SK-N-SH (cell line): ENCODE data around the gene OBP2B. TPM values are rescaled to one million over a fixed set of nuclear protein-coding genes. Genes with fewer than 3 reads are reported as not detected.

Experiments used
- CTCF ChIA-PET: fragments of 300-600, 350-600 bp; formaldehyde crosslinking; extraction: SDS; loops from one replicate; lab custom pipeline; 2021; lab: Yijun Ruan, JAX
- POLR2A ChIA-PET: fragments of 350-600 bp; sonication (Branson Sonifier 250); formaldehyde crosslinking; extraction: SDS; loops from one replicate; lab custom pipeline; 2020; ENCODE audit warnings: antibody characterized with exemption, inconsistent platforms; lab: Yijun Ruan, JAX
- DNase-seq: peaks from one replicate; pipeline ENCODE4 v3.0.0; 2012
- H2AFZ ChIP-seq: fragments of 200-600 bp; sonication (generic); 2 replicates; pipeline ENCODE4 v1.8.1; 2016; ENCODE audit warnings: antibody characterized with exemption, mild to moderate bottlenecking, low read depth
- H3F3A ChIP-seq: fragments of 200-600 bp; sonication (generic); replicated peaks from 2 replicates; pipeline ENCODE3; 2016; ENCODE audit warnings: antibody characterized with exemption, mild to moderate bottlenecking; ENCODE audit not compliant: insufficient read depth
- H3K27ac ChIP-seq, 2 experiments: fragments of 200-500 bp in 1 of 2; fragments of 200-600 bp in 1 of 2; sonication (Bioruptor generic) in 1 of 2; sonication (generic), shearing (Covaris generic) in 1 of 2; 2 replicates each; pipeline versions ENCODE4 v1.5.1 to v1.6.1; 2014 to 2016; ENCODE audit warnings: low read depth in 2 of 2, inconsistent platforms in 1 of 2, low read length in 1 of 2, mild to moderate bottlenecking in 1 of 2, mixed read lengths in 1 of 2
- H3K27me3 ChIP-seq: fragments of 200-600 bp; sonication (generic), shearing (Covaris generic); 2 replicates; pipeline ENCODE4 v1.6.1; 2016; ENCODE audit warnings: mixed run types; ENCODE audit not compliant: insufficient read depth
- H3K36me3 ChIP-seq, 2 experiments: fragments of 200-500 bp in 1 of 2; fragments of 200-600 bp in 1 of 2; sonication (Bioruptor generic) in 1 of 2; sonication (generic) in 1 of 2; replicated peaks in 1 of 2; 2 replicates each; pipeline versions ENCODE3 to v1.5.1; 2014 to 2016; ENCODE audit warnings: low read length in 1 of 2, mild to moderate bottlenecking in 1 of 2; ENCODE audit not compliant: insufficient read depth in 2 of 2, control insufficient read depth in 1 of 2
- H3K4me1 ChIP-seq, 2 experiments: fragments of 200-500 bp in 1 of 2; fragments of 200-600 bp in 1 of 2; sonication (Bioruptor generic) in 1 of 2; sonication (generic), shearing (Covaris generic) in 1 of 2; 2 replicates each; pipeline versions ENCODE4 v1.5.1 to v1.6.1; 2014 to 2016; ENCODE audit warnings: low read depth in 1 of 2, low read length in 1 of 2, mixed run types in 1 of 2; ENCODE audit not compliant: insufficient read depth in 2 of 2, control insufficient read depth in 1 of 2
- H3K4me2 ChIP-seq: fragments of 200-600 bp; sonication (generic), shearing (Covaris generic); 2 replicates; pipeline ENCODE4 v1.6.1; 2017; ENCODE audit warnings: mixed run types
- H3K4me3 ChIP-seq, 2 experiments: fragments of 200-500 bp in 1 of 2; fragments of 200-600 bp in 1 of 2; sonication (Bioruptor generic) in 1 of 2; sonication (generic), shearing (Covaris generic) in 1 of 2; 2 replicates each; pipeline versions ENCODE4 v1.5.1 to v1.8.1; 2014 to 2016; ENCODE audit warnings: low read depth in 2 of 2, inconsistent platforms in 1 of 2, low read length in 1 of 2, mild to moderate bottlenecking in 1 of 2, mixed read lengths in 1 of 2, moderate library complexity in 1 of 2
- H3K79me2 ChIP-seq: fragments of 200-600 bp; sonication (generic); 2 replicates; pipeline ENCODE4 v1.8.1; 2017; ENCODE audit warnings: mild to moderate bottlenecking; ENCODE audit not compliant: insufficient read depth
- H3K9ac ChIP-seq: fragments of 200-600 bp; sonication (generic); 2 replicates; pipeline ENCODE4 v1.6.1; 2017; ENCODE audit warnings: mixed run types
- H3K9me2 ChIP-seq: fragments of 200-600 bp; sonication (generic); 2 replicates; pipeline ENCODE4 v1.6.1; 2017; ENCODE audit warnings: mixed run types
- H3K9me3 ChIP-seq: fragments of 200-600 bp; sonication (generic); 2 replicates; pipeline ENCODE4 v1.6.1; 2017; ENCODE audit warnings: mixed run types, mild to moderate bottlenecking, moderate library complexity
- H4K20me1 ChIP-seq: fragments of 200-600 bp; sonication (generic); 2 replicates; pipeline ENCODE4 v1.6.1; 2017; ENCODE audit warnings: mild to moderate bottlenecking, mixed run types; ENCODE audit not compliant: insufficient read depth
- CHD2 ChIP-seq: fragments of 150-350 bp; IDR thresholded peaks from 2 replicates; pipeline ENCODE4 v1.6.1; 2018; ENCODE audit warnings: low read length; ENCODE audit not compliant: partially characterized antibody
- ELF1 ChIP-seq: IDR thresholded peaks from 2 replicates; pipeline ENCODE4 v1.4.0; 2012
- EP300 ChIP-seq, 2 experiments: IDR thresholded peaks; 2 replicates each; pipeline versions ENCODE4 v1.4.0 to v1.6.1; 2012; ENCODE audit warnings: borderline replicate concordance in 1 of 2, low read depth in 1 of 2, low read length in 1 of 2
- FOSL2 ChIP-seq: IDR thresholded peaks from 2 replicates; pipeline ENCODE4 v1.4.0; 2012; ENCODE audit warnings: low read depth, mild to moderate bottlenecking, moderate library complexity, borderline replicate concordance
- FOXJ3 ChIP-seq: sonication (generic); formaldehyde crosslinking; IDR thresholded peaks from 2 replicates; pipeline ENCODE4 v1.5.1; 2020; ENCODE audit warnings: mild to moderate bottlenecking, missing genetic modification reagents
- FOXM1 ChIP-seq: IDR thresholded peaks from 2 replicates; pipeline ENCODE4 v1.4.0; 2012; ENCODE audit warnings: low read depth, mild to moderate bottlenecking
- GATA2 ChIP-seq: sonication (generic); formaldehyde crosslinking; IDR thresholded peaks from 2 replicates; pipeline ENCODE4 v1.5.0; 2020; ENCODE audit warnings: mild to moderate bottlenecking, missing genetic modification reagents
- NFIC ChIP-seq: IDR thresholded peaks from 2 replicates; pipeline ENCODE4 v1.4.0; 2012; ENCODE audit warnings: borderline replicate concordance
- POLR2AphosphoS5 ChIP-seq: IDR thresholded peaks from 2 replicates; pipeline ENCODE4 v1.6.1; 2012; ENCODE audit warnings: low read depth, low read length
- RFX5 ChIP-seq: IDR thresholded peaks from 2 replicates; pipeline ENCODE4 v1.6.1; 2012; ENCODE audit warnings: mild to moderate bottlenecking, improper control_type of control experiment, low read length
- RXRA ChIP-seq: IDR thresholded peaks from 2 replicates; pipeline ENCODE4 v1.4.0; 2012; ENCODE audit warnings: low read depth, mild to moderate bottlenecking, borderline replicate concordance
- TCF12 ChIP-seq: IDR thresholded peaks from 2 replicates; pipeline ENCODE4 v1.4.0; 2012
- YY1 ChIP-seq: IDR thresholded peaks from 2 replicates; pipeline ENCODE4 v1.4.0; 2012; ENCODE audit warnings: low read depth, mild to moderate bottlenecking
- WGBS: methylation state at CpG from one replicate; pipeline ENCODE4 v1.1.6; 2017; ENCODE audit warnings: low lambda C conversion rate; 5-methylcytosine and 5-hydroxymethylcytosine counted together
- polyA plus RNA-seq, 3 experiments: library from polyadenylated mRNA; depleted of rRNA; stranded (reverse); fragments of >200 nt; gene quantifications; 2 replicates each; pipeline ENCODE4 v1.2.3, GENCODE V29; 2012
- TF ChIP-seq, protein P1 (sequence below): fragments of 150-350 bp; IDR thresholded peaks from 2 replicates; pipeline ENCODE4 v1.6.1; 2016; ENCODE audit warnings: mild to moderate bottlenecking, low read depth, low read length
- TF ChIP-seq, protein P2 (sequence below): fragments of 200-600 bp; sonication (generic); IDR thresholded peaks from 2 replicates; pipeline ENCODE4 v1.6.1; 2017; ENCODE audit warnings: antibody characterized with exemption, mild to moderate bottlenecking, moderate library complexity
- TF ChIP-seq, protein P3 (sequence below): IDR thresholded peaks from 2 replicates; pipeline ENCODE4 v1.4.0; 2012; ENCODE audit warnings: low read depth, borderline replicate concordance

The OBP2B gene
- polyA plus RNA-seq, 1 of the 3 experiments (the other 2 are of a cell fraction), result not detected

DNA sequence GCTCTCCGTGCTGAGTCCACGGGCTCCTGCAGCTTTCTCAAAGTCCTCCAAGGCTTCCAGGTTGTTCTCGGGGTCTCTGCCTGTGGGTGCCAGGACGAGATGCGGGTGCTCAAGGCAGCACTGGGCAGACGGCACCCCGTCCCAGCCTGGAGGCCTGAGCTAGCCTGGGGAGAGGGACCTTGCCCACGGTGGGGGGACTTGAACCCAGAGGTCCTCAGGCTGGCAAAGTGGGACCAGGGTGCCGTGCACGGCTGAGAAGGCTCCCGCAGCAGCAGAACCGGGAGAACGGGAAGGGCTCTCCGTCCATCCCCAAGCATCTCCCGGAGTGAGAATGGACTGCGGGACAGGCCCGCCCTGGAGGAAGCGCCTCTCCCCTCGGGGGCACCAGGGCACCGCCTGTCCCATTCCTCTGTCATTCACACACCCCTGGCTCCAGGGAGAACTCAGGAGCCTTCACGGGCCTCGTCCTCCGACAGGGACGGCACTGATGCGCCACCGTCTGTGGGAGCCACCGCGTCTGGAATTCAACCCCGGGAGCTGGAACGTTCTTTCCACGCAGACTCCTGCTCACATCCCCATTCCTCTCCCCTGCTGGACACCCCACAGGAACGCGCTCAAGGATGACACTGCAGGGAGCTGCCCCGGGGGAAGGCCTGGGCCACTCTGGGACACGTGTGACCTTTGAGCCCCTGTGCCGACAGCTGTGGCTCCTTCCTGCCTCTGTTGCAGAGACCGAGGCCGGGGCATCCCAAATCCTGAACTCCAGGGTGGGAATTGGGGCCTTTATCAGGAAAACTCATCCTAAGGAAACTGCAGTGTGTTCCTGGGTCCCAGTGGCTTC, 16.3 kb upstream of the OBP2B start:
- Histone ChIP-seq H3K9me3 (no peaks in the 10 kb centered on the region), H3K79me2 (no peaks in the 10 kb centered on the region), H3K27ac (no peak overlapping the region), H2AFZ (no peak overlapping the region), H3K36me3 (no peaks in the 10 kb centered on the region), H3F3A (no peaks in the 10 kb centered on the region), H3K4me3 (no peak overlapping the region), H3K9ac (no peak overlapping the region), H3K4me2 (no peak overlapping the region), H3K4me1 (peaks cover 0 to 11% of the 10 kb centered on the region in 2 experiments; a peak in 1 of 4 replicates), H3K27me3 (no peaks in the 10 kb centered on the region; the same call in 1 of the 2 replicates), H3K9me2 (no peaks in the 10 kb centered on the region), H4K20me1 (no peaks in the 10 kb centered on the region)
- no peak for DNase-seq
- CTCF ChIA-PET, result interaction anchor here (1.0 kb wide), 1 partner anchor 37 kb away, joined by 4 read pairs; no protein-coding TSS in a partner anchor
- TF ChIP-seq POLR2AphosphoS5 (no peak), RFX5 (no peak), FOXM1 (no peak), NFIC (no peak), ELF1 (no peak), EP300 (IDR thresholded peaks at IDR 0.05; ENCODE audit: borderline replicate concordance in 1 of 2, low read depth in 1 of 2, low read length in 1 of 2) (no peak), YY1 (no peak), GATA2 (CRISPR knock-in tag) (no peak), CHD2 (no peak), RXRA (no peak), FOSL2 (no peak), TCF12 (no peak), FOXJ3 (CRISPR knock-in tag) (no peak)
- TF ChIP-seq, protein P1, sequence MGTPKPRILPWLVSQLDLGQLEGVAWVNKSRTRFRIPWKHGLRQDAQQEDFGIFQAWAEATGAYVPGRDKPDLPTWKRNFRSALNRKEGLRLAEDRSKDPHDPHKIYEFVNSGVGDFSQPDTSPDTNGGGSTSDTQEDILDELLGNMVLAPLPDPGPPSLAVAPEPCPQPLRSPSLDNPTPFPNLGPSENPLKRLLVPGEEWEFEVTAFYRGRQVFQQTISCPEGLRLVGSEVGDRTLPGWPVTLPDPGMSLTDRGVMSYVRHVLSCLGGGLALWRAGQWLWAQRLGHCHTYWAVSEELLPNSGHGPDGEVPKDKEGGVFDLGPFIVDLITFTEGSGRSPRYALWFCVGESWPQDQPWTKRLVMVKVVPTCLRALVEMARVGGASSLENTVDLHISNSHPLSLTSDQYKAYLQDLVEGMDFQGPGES, result no peak
- TF ChIP-seq, protein P2, sequence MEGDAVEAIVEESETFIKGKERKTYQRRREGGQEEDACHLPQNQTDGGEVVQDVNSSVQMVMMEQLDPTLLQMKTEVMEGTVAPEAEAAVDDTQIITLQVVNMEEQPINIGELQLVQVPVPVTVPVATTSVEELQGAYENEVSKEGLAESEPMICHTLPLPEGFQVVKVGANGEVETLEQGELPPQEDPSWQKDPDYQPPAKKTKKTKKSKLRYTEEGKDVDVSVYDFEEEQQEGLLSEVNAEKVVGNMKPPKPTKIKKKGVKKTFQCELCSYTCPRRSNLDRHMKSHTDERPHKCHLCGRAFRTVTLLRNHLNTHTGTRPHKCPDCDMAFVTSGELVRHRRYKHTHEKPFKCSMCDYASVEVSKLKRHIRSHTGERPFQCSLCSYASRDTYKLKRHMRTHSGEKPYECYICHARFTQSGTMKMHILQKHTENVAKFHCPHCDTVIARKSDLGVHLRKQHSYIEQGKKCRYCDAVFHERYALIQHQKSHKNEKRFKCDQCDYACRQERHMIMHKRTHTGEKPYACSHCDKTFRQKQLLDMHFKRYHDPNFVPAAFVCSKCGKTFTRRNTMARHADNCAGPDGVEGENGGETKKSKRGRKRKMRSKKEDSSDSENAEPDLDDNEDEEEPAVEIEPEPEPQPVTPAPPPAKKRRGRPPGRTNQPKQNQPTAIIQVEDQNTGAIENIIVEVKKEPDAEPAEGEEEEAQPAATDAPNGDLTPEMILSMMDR, result no peak
- TF ChIP-seq, protein P3, sequence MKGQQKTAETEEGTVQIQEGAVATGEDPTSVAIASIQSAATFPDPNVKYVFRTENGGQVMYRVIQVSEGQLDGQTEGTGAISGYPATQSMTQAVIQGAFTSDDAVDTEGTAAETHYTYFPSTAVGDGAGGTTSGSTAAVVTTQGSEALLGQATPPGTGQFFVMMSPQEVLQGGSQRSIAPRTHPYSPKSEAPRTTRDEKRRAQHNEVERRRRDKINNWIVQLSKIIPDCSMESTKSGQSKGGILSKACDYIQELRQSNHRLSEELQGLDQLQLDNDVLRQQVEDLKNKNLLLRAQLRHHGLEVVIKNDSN, result no peak
- 60% methylated on average over 18 of the region's 38 CpGs for WGBS
- POLR2A ChIA-PET, result no interaction called here
